Lower lobe of right lung (tissue), 2 donors: ENCODE results near the gene ZDHHC11. TPM values are rescaled to one million over a fixed set of nuclear protein-coding genes. Genes with fewer than 3 reads are reported as not detected.
A peak's percentile ranks its signal among the peaks of the same experiment; 100 is the strongest.

Source experiments
- ATAC-seq, 2 donors: fragments of 200-7000 bp; cut with Tn5 transposase; one replicate each; pipeline ENCODE4 v1.9.1; 2020 to 2022; ENCODE audit warnings: mild to moderate bottlenecking in 2 of 2, moderate library complexity in 2 of 2
- DNase-seq: peaks from one replicate; pipeline ENCODE4 v3.0.0-alpha.2; 2020
- H3K27ac ChIP-seq: fragments of 200-600 bp; one replicate; pipeline ENCODE4 v1.8.0; 2022
- H3K27me3 ChIP-seq: fragments of 200-600 bp; one replicate; pipeline ENCODE4 v1.8.0; 2022; ENCODE audit warnings: low read depth
- H3K36me3 ChIP-seq: fragments of 200-600 bp; one replicate; pipeline ENCODE4 v1.8.0; 2022; ENCODE audit warnings: mild to moderate bottlenecking
- H3K4me1 ChIP-seq: fragments of 200-600 bp; one replicate; pipeline ENCODE4 v1.8.0; 2022
- H3K4me3 ChIP-seq: fragments of 200-600 bp; one replicate; pipeline ENCODE4 v1.8.0; 2022; ENCODE audit warnings: mild to moderate bottlenecking
- H3K9me3 ChIP-seq: fragments of 200-600 bp; one replicate; pipeline ENCODE4 v1.8.0; 2022
- CTCF ChIP-seq: fragments of 200-600 bp; IDR thresholded peaks from one replicate; pipeline ENCODE4 v1.8.0; 2022; ENCODE audit warnings: antibody characterized with exemption, mild to moderate bottlenecking
- intact Hi-C: fragments of 100-400 bp; cut with DNase I; formaldehyde crosslinking; loops from one replicate; pipeline ENCODE4 v1.11.0; 2022
- total RNA-seq: library from RNA; stranded (reverse); fragmentation: NEBNext Ultra II Directional; extraction: Animal tissue kit (Norgen Biotek cat#: 25700); gene quantifications from one replicate; pipeline ENCODE4 v1.2.1, GENCODE V29; 2021
- donor health status: DM: no; HTN: yes; CAD: no; lungs with severe emphysema.

Gene ZDHHC11
- total RNA-seq, 1 donor from 2014 or later: 28.7 TPM

GRCh38 chr5:860506-861150 is 9.8 kb upstream of the ZDHHC11 start:
- ATAC-seq: no peak
- no peak for DNase-seq
- intact Hi-C loops: no loop called here
- H3K27me3 ChIP-seq: no peaks in the 10 kb centered on the region
- H3K4me3 ChIP-seq: no peak overlapping the region
- H3K9me3 ChIP-seq: no peaks in the 10 kb centered on the region
- peaks cover 33% of the 10 kb centered on the region for H3K36me3 ChIP-seq
- no peak overlapping the region for H3K27ac ChIP-seq
- TF ChIP-seq CTCF: no peak
- no peaks in the 10 kb centered on the region for H3K4me1 ChIP-seq

GRCh38 chr5:859798-860296 is 9.1 kb upstream of the ZDHHC11 start:
- no peaks in the 10 kb centered on the region for H3K9me3 ChIP-seq
- no peaks in the 10 kb centered on the region for H3K4me1 ChIP-seq
- intact Hi-C loops: no loop called here
- TF ChIP-seq CTCF: no peak
- DNase-seq: no peak
- no peak overlapping the region for H3K4me3 ChIP-seq
- no peaks in the 10 kb centered on the region for H3K27me3 ChIP-seq
- no peak overlapping the region for H3K27ac ChIP-seq
- ATAC-seq: no peak
- H3K36me3 ChIP-seq: peaks cover 25% of the 10 kb centered on the region

GRCh38 chr5:859391-859790 is 8.6 kb upstream of the ZDHHC11 start:
- DNase-seq (peak; percentile 24), ATAC-seq (no peak)
- Histone ChIP-seq H3K9me3 (no peaks in the 10 kb centered on the region), H3K4me3 (no peak overlapping the region), H3K36me3 (peaks cover 21% of the 10 kb centered on the region), H3K27me3 (no peaks in the 10 kb centered on the region), H3K4me1 (no peaks in the 10 kb centered on the region), H3K27ac (no peak overlapping the region)
- no peak for TF ChIP-seq CTCF
- intact Hi-C loops: no loop called here

GRCh38 chr5:858726-859125 is 7.9 kb upstream of the ZDHHC11 start:
- H3K27ac ChIP-seq: no peak overlapping the region
- no peak for TF ChIP-seq CTCF
- DNase-seq (no peak), ATAC-seq (no peak)
- H3K9me3 ChIP-seq: no peaks in the 10 kb centered on the region
- intact Hi-C loops: no loop called here
- no peak overlapping the region for H3K4me3 ChIP-seq
- H3K4me1 ChIP-seq: no peaks in the 10 kb centered on the region
- no peaks in the 10 kb centered on the region for H3K27me3 ChIP-seq
- peaks cover 14% of the 10 kb centered on the region for H3K36me3 ChIP-seq

- no peak for TF ChIP-seq CTCF
- Histone ChIP-seq H3K36me3 (no peaks in the 10 kb centered on the region), H3K9me3 (no peaks in the 10 kb centered on the region), H3K4me1 (no peaks in the 10 kb centered on the region), H3K4me3 (no peak overlapping the region), H3K27ac (no peak overlapping the region), H3K27me3 (peaks cover 6% of the 10 kb centered on the region)
- intact Hi-C loops: no loop called here
- ATAC-seq (peak in 1 of 2 donors; percentile 6), DNase-seq (peak; percentile 26)
Measured at GRCh38 chr5:856531-857425, 6.0 kb upstream of the ZDHHC11 start.
